RPMI8226 (cell line): ENCODE data around the gene EVI2A.
A peak's percentile ranks its signal among the peaks of the same experiment; 100 is the strongest.
"Not testable (repeated sequence)": the region's sequence is repeated elsewhere in the genome, so short reads cannot be mapped to it uniquely, and the experiment has no call there.

Experiments
- DNase-seq: peaks from one replicate; pipeline ENCODE4 v3.0.0-alpha.2; 2015

EVI2A gene

GRCh38 chr17:31321481-31321880 is at the start of gene EVI2A:
EVI2A (minus strand) TSS chr17:31321622; CDS start chr17:31319013, 2,609 bp downstream.
- DNase-seq = peak; percentile 91

GRCh38 chr17:31369266-31369665 is 47.8 kb upstream of the EVI2A start:
- no peak for DNase-seq

- DNase-seq = no peak
These were observed 44.7 kb upstream of the EVI2A start for GRCh38 chr17:31366088-31366487.

- DNase-seq = no peak
These were observed 42.6 kb upstream of the EVI2A start for GRCh38 chr17:31364012-31364411.

- no peak for DNase-seq
These were observed 36.5 kb upstream of the EVI2A start for GRCh38 chr17:31357839-31358394.

- DNase-seq = no peak
These were observed 35.7 kb upstream of the EVI2A start for GRCh38 chr17:31357091-31357490.

GRCh38 chr17:31355935-31356334 is 34.5 kb upstream of the EVI2A start:
- no peak for DNase-seq

GRCh38 chr17:31349454-31349853 is 28.0 kb upstream of the EVI2A start:
- no peak for DNase-seq

GRCh38 chr17:31345191-31345747 is 23.8 kb upstream of the EVI2A start:
- DNase-seq = not testable (repeated sequence)

- DNase-seq = no peak
These were observed 18.7 kb upstream of the EVI2A start for GRCh38 chr17:31339906-31340661.

GRCh38 chr17:31329221-31329620 is 7.8 kb upstream of the EVI2A start:
- no peak for DNase-seq

- no peak for DNase-seq
These were observed 6.7 kb upstream of the EVI2A start for GRCh38 chr17:31328160-31328535.

GRCh38 chr17:31327534-31328159 is 6.2 kb upstream of the EVI2A start:
- DNase-seq = no peak

- DNase-seq = peak; percentile 72
These were observed 2.1 kb upstream of the EVI2A start for GRCh38 chr17:31323551-31323950.

- DNase-seq = no peak
These were observed 544 bp upstream of the EVI2A start for GRCh38 chr17:31321966-31322365.

GRCh38 chr17:31320791-31321190 is 631 bp downstream of the EVI2A start:
- DNase-seq = peak; percentile 44

- DNase-seq = peak; percentile 50
These were observed 1.2 kb downstream of the EVI2A start for GRCh38 chr17:31320241-31320640.

- peak; percentile 50 for DNase-seq
These were observed 2.4 kb downstream of the EVI2A start for GRCh38 chr17:31318851-31319661.

- DNase-seq = peak; percentile 87
These were observed 3.1 kb downstream of the EVI2A start for GRCh38 chr17:31318298-31318801.

- DNase-seq = no peak
These were observed 6.7 kb downstream of the EVI2A start for GRCh38 chr17:31314782-31315100.

- DNase-seq = peak; percentile 74
These were observed 7.2 kb downstream of the EVI2A start, which contains the start of gene EVI2B for GRCh38 chr17:31313982-31314781. EVI2B (minus strand) TSS chr17:31314054; CDS start chr17:31305609, 8,445 bp downstream.

GRCh38 chr17:31312223-31312622 is 9.2 kb downstream of the EVI2A start:
- DNase-seq = peak; percentile 58
